ENCODE results near the gene SPATA33.
"Not testable (repeated sequence)": the region's sequence is repeated elsewhere in the genome, so short reads cannot be mapped to it uniquely, and the experiment has no call there.

SPATA33 gene

DNA sequence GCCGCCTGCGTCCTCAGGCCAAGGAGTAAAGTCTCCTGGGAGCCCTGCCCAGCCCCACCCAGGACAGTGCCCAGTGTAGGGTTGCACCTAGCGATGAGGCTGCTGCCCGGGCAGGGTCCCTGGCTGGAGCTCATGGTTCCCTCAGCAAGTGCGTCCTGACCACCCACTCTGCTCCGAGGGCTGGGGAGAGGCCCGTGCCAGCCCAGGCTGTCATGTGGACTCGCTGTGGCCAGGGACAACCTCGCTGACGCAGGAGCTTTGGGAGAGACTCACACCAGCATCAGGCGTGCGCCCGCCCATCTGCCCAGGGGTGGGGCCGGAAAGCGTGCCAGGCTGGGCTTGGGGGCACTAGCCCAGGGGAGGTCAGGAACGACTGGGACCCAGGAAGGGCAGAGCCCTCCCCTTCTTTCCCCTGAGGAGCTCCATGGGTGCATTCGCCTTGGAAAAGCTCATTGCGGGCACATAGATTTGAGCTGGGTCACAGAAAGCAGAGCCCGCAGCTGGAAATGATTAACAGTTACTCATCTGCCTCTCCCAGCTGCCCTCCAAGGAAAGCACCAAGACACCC, 24.5 kb upstream of the SPATA33 start:
- H4K20me1 ChIP-seq (ENCODE audit: insufficient read depth, low read length) = no peaks in the 10 kb centered on the region
- no peak overlapping the region for H2AFZ ChIP-seq (ENCODE audit: low read depth, low read length)
- TF ChIP-seq EZH2 (IDR thresholded peaks at IDR 0.05; ENCODE audit: borderline replicate concordance, low read depth, low read length, severe bottlenecking) = no peak
- TF ChIP-seq, protein P1, sequence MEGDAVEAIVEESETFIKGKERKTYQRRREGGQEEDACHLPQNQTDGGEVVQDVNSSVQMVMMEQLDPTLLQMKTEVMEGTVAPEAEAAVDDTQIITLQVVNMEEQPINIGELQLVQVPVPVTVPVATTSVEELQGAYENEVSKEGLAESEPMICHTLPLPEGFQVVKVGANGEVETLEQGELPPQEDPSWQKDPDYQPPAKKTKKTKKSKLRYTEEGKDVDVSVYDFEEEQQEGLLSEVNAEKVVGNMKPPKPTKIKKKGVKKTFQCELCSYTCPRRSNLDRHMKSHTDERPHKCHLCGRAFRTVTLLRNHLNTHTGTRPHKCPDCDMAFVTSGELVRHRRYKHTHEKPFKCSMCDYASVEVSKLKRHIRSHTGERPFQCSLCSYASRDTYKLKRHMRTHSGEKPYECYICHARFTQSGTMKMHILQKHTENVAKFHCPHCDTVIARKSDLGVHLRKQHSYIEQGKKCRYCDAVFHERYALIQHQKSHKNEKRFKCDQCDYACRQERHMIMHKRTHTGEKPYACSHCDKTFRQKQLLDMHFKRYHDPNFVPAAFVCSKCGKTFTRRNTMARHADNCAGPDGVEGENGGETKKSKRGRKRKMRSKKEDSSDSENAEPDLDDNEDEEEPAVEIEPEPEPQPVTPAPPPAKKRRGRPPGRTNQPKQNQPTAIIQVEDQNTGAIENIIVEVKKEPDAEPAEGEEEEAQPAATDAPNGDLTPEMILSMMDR (IDR thresholded peaks at IDR 0.05; ENCODE audit: borderline replicate concordance, extremely low read depth, low read length, poor library complexity, severe bottlenecking) = no peak
- H3K27me3 ChIP-seq (ENCODE audit: insufficient read depth, low read length, poor library complexity) = no peaks in the 10 kb centered on the region
- no peaks in the 10 kb centered on the region for H3K36me3 ChIP-seq (ENCODE audit: insufficient read depth, low read length)
- no peak overlapping the region for H3K27ac ChIP-seq (ENCODE audit: low read length)
- H3K4me3 ChIP-seq (ENCODE audit: low read depth in 1 of 2, low read length in 2 of 2) = no peak overlapping the region
- no peaks in the 10 kb centered on the region for H3K4me1 ChIP-seq (ENCODE audit: insufficient read depth, low read length)
- no peak for ATAC-seq (ENCODE audit: insufficient read depth, low read depth)
- H3K9me3 ChIP-seq (ENCODE audit: insufficient read depth, low read length, severe bottlenecking) = no peaks in the 10 kb centered on the region
- no peak overlapping the region for H3K4me2 ChIP-seq (ENCODE audit: insufficient read depth, low read length)
- H3K79me2 ChIP-seq (ENCODE audit: insufficient read depth, low read length) = no peaks in the 10 kb centered on the region
- H3K9ac ChIP-seq (ENCODE audit: low read depth, low read length) = no peak overlapping the region
- no peak for DNase-seq

DNA sequence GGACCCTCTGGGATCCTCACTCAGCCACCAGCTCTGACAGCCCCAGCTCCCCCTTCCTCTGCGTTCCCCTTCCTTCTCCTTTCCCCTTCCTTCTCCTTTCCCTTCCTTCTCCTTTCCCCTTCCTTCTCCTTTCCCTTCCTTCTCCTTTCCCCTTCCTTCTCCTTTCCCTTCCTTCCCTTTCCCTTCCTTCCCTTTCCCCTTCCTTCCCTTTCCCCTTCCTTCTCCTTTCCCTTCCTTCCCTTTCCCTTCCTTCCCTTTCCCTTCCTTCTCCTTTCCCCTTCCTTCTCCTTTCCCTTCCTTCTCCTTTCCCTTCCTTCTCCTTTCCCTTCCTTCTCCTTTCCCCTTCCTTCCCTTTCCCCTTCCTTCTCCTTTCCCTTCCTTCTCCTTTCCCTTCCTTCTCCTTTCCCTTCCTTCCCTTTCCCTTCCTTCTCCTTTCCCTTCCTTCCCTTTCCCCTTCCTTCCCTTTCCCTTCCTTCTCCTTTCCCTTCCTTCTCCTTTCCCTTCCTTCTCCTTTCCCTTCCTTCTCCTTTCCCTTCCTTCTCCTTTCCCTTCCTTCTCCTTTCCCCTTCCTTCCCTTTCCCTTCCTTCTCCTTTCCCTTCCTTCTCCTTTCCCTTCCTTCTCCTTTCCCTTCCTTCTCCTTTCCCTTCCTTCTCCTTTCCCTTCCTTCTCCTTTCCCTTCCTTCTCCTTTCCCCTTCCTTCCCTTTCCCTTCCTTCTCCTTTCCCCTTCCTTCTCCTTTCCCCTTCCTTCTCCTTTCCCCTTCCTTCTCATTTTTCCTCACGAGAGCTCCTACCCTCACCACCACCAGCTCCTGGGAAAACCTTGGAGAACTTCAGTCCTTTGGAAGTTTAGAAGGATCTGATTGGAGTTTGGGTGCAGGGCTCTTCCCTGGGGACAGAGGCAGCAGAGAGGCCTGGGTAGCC, 22.9 kb upstream of the SPATA33 start:
- H3K4me1 ChIP-seq (ENCODE audit: insufficient read depth, low read length); ATAC-seq (ENCODE audit: insufficient read depth, low read depth); H3K27me3 ChIP-seq (ENCODE audit: insufficient read depth, low read length, poor library complexity); H3K79me2 ChIP-seq (ENCODE audit: insufficient read depth, low read length); H2AFZ ChIP-seq (ENCODE audit: low read depth, low read length); H3K4me2 ChIP-seq (ENCODE audit: insufficient read depth, low read length); H3K4me3 ChIP-seq (ENCODE audit: low read depth in 1 of 2, low read length in 2 of 2); DNase-seq; H4K20me1 ChIP-seq (ENCODE audit: insufficient read depth, low read length); H3K27ac ChIP-seq (ENCODE audit: low read length); H3K36me3 ChIP-seq (ENCODE audit: insufficient read depth, low read length); H3K9me3 ChIP-seq (ENCODE audit: insufficient read depth, low read length, severe bottlenecking); H3K9ac ChIP-seq (ENCODE audit: low read depth, low read length): not testable (repeated sequence)

DNA sequence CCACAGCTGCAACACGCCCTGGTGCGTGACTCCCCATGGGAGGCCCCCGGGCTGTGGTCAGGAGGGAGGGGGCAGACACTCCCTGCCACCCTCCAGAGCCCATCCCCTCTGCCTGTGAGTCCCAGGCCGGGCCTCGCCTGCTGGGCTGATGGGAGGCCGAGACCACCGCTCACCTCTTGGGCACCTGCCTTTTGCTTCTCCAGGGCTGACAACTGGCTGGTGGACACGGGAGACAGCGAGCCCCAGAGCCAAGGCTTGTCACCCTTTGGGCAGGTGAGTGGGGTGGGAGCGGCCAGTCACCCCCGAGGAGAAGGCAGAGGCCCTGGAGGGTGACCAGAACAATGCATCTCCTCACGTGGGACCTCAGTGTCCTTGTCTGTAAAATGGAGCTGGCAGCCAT, 21.0 kb upstream of the SPATA33 start:
- Histone ChIP-seq H3K4me2 (ENCODE audit: insufficient read depth, low read length) (no peak overlapping the region), H3K79me2 (ENCODE audit: insufficient read depth, low read length) (no peaks in the 10 kb centered on the region), H3K27me3 (ENCODE audit: insufficient read depth, low read length, poor library complexity) (no peaks in the 10 kb centered on the region), H3K4me3 (ENCODE audit: low read depth in 1 of 2, low read length in 2 of 2) (no peak overlapping the region), H3K4me1 (ENCODE audit: insufficient read depth, low read length) (peaks cover 15% of the 10 kb centered on the region), H4K20me1 (ENCODE audit: insufficient read depth, low read length) (no peaks in the 10 kb centered on the region), H3K36me3 (ENCODE audit: insufficient read depth, low read length) (no peaks in the 10 kb centered on the region), H3K27ac (ENCODE audit: low read length) (no peak overlapping the region), H3K9me3 (ENCODE audit: insufficient read depth, low read length, severe bottlenecking) (no peaks in the 10 kb centered on the region), H3K9ac (ENCODE audit: low read depth, low read length) (no peak overlapping the region), H2AFZ (ENCODE audit: low read depth, low read length) (no peak overlapping the region)
- TF ChIP-seq EZH2 (IDR thresholded peaks at IDR 0.05; ENCODE audit: borderline replicate concordance, low read depth, low read length, severe bottlenecking) = no peak
- TF ChIP-seq, protein P1 (IDR thresholded peaks at IDR 0.05; ENCODE audit: borderline replicate concordance, extremely low read depth, low read length, poor library complexity, severe bottlenecking) = no peak
- DNase-seq (no peak), ATAC-seq (ENCODE audit: insufficient read depth, low read depth) (no peak)

DNA sequence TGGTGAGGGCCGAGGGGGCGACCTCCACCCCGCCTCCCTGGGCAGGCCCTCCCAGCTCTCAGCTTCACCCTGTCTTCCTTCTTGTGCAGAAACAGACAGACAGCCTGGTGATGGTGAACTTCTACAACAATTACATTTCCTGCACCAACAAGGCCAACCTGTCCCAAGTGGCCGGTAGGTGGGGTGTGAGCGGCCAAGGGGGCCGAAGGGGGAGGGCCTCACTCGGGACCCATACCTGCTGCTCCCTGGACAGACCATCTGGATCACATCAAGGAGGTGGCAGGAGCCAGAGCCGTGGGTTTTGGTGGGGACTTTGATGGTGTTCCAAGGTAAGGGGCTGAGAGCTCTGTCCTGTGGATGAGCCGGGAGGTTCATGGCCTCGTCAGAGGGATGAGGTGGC, 20.3 kb upstream of the SPATA33 start:
- Histone ChIP-seq H3K9me3 (ENCODE audit: insufficient read depth, low read length, severe bottlenecking) (no peaks in the 10 kb centered on the region), H3K4me1 (ENCODE audit: insufficient read depth, low read length) (peaks cover 17% of the 10 kb centered on the region), H3K27ac (ENCODE audit: low read length) (no peak overlapping the region), H4K20me1 (ENCODE audit: insufficient read depth, low read length) (no peaks in the 10 kb centered on the region), H3K36me3 (ENCODE audit: insufficient read depth, low read length) (no peaks in the 10 kb centered on the region), H3K9ac (ENCODE audit: low read depth, low read length) (no peak overlapping the region), H3K79me2 (ENCODE audit: insufficient read depth, low read length) (no peaks in the 10 kb centered on the region), H3K27me3 (ENCODE audit: insufficient read depth, low read length, poor library complexity) (no peaks in the 10 kb centered on the region), H3K4me3 (ENCODE audit: low read depth in 1 of 2, low read length in 2 of 2) (no peak overlapping the region), H3K4me2 (ENCODE audit: insufficient read depth, low read length) (no peak overlapping the region), H2AFZ (ENCODE audit: low read depth, low read length) (no peak overlapping the region)
- ATAC-seq (ENCODE audit: insufficient read depth, low read depth) (no peak), DNase-seq (no peak)
- TF ChIP-seq, protein P1 (IDR thresholded peaks at IDR 0.05; ENCODE audit: borderline replicate concordance, extremely low read depth, low read length, poor library complexity, severe bottlenecking) = no peak
- TF ChIP-seq EZH2 (IDR thresholded peaks at IDR 0.05; ENCODE audit: borderline replicate concordance, low read depth, low read length, severe bottlenecking) = no peak

All from DND-41 (cell line).